ENCODE measurements around the gene PEDS1.

PEDS1 gene

DNA sequence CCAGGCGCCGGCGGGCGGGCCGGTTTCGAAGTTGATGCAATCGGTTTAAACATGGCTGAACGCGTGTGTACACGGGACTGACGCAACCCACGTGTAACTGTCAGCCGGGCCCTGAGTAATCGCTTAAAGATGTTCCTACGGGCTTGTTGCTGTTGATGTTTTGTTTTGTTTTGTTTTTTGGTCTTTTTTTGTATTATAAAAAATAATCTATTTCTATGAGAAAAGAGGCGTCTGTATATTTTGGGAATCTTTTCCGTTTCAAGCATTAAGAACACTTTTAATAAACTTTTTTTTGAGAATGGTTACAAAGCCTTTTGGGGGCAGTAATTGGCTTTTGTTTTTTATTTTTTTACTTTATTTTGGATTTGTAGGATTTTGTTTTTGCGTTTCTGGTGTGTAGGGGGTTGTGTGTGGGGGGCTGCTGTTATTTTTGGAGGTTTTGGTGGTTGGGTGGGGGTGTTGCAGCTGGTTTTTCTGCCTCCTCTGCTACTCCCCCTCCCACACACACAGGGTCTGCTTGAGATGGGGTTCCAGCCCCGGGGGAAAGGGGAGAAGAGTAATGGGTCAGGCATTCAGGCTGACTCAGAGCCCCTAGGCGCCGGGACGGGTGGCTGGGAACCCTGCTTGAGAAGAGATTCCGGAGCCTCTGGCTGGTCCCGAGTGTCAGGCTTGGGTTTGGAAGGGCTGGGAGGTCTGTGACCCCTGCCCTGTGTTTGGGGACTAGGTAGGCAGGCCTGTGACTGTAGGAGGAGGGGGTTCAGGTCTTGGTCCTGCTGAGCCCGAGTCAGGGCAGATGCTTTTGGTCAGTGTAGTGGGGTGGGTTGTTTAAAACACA is 39.1 kb upstream of the PEDS1 start (continued):
- TF ChIP-seq ZNF311 (tag by site-specific recombination; IDR thresholded peaks at IDR 0.05; ENCODE audit: borderline replicate concordance) = no peak
- TF ChIP-seq HOXC10 (CRISPR knock-in tag; IDR thresholded peaks at IDR 0.05) = no peak
- TF ChIP-seq ZNF266 (tag by site-specific recombination; IDR thresholded peaks at IDR 0.05; ENCODE audit: low read depth) = no peak
- TF ChIP-seq MZF1 (tag by site-specific recombination; IDR thresholded peaks at IDR 0.05; ENCODE audit: borderline replicate concordance) = no peak
- TF ChIP-seq GLI4 (tag by site-specific recombination; IDR thresholded peaks at IDR 0.05) = no peak
- TF ChIP-seq, protein P1, sequence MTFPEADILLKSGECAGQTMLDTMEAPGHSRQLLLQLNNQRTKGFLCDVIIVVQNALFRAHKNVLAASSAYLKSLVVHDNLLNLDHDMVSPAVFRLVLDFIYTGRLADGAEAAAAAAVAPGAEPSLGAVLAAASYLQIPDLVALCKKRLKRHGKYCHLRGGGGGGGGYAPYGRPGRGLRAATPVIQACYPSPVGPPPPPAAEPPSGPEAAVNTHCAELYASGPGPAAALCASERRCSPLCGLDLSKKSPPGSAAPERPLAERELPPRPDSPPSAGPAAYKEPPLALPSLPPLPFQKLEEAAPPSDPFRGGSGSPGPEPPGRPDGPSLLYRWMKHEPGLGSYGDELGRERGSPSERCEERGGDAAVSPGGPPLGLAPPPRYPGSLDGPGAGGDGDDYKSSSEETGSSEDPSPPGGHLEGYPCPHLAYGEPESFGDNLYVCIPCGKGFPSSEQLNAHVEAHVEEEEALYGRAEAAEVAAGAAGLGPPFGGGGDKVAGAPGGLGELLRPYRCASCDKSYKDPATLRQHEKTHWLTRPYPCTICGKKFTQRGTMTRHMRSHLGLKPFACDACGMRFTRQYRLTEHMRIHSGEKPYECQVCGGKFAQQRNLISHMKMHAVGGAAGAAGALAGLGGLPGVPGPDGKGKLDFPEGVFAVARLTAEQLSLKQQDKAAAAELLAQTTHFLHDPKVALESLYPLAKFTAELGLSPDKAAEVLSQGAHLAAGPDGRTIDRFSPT (tag by site-specific recombination; IDR thresholded peaks at IDR 0.05) = no peak
- no peak for TF ChIP-seq ZNF626 (tag by site-specific recombination; IDR thresholded peaks at IDR 0.05)
- TF ChIP-seq ZXDB (tag by site-specific recombination; IDR thresholded peaks at IDR 0.05) = peak; percentile 15
- no peak for TF ChIP-seq RBAK (tag by site-specific recombination; IDR thresholded peaks at IDR 0.05)
- peak; percentile 29 for TF ChIP-seq SP2 (tag by site-specific recombination; IDR thresholded peaks at IDR 0.05)
- TF ChIP-seq ZNF394 (tag by site-specific recombination; IDR thresholded peaks at IDR 0.05; ENCODE audit: borderline replicate concordance) = 0 out of 2 replicates have a peak, but pooled peaks have one; percentile 27
- TF ChIP-seq, protein P2, sequence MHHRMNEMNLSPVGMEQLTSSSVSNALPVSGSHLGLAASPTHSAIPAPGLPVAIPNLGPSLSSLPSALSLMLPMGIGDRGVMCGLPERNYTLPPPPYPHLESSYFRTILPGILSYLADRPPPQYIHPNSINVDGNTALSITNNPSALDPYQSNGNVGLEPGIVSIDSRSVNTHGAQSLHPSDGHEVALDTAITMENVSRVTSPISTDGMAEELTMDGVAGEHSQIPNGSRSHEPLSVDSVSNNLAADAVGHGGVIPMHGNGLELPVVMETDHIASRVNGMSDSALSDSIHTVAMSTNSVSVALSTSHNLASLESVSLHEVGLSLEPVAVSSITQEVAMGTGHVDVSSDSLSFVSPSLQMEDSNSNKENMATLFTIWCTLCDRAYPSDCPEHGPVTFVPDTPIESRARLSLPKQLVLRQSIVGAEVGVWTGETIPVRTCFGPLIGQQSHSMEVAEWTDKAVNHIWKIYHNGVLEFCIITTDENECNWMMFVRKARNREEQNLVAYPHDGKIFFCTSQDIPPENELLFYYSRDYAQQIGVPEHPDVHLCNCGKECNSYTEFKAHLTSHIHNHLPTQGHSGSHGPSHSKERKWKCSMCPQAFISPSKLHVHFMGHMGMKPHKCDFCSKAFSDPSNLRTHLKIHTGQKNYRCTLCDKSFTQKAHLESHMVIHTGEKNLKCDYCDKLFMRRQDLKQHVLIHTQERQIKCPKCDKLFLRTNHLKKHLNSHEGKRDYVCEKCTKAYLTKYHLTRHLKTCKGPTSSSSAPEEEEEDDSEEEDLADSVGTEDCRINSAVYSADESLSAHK (tag by site-specific recombination; IDR thresholded peaks at IDR 0.05) = peak; percentile 52
- TF ChIP-seq, protein P3, sequence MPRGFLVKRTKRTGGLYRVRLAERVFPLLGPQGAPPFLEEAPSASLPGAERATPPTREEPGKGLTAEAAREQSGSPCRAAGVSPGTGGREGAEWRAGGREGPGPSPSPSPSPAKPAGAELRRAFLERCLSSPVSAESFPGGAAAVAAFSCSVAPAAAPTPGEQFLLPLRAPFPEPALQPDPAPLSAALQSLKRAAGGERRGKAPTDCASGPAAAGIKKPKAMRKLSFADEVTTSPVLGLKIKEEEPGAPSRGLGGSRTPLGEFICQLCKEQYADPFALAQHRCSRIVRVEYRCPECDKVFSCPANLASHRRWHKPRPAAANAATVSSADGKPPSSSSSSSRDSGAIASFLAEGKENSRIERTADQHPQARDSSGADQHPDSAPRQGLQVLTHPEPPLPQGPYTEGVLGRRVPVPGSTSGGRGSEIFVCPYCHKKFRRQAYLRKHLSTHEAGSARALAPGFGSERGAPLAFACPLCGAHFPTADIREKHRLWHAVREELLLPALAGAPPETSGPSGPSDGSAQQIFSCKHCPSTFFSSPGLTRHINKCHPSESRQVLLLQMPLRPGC (tag by site-specific recombination; IDR thresholded peaks at IDR 0.05) = no peak
- TF ChIP-seq, protein P4, sequence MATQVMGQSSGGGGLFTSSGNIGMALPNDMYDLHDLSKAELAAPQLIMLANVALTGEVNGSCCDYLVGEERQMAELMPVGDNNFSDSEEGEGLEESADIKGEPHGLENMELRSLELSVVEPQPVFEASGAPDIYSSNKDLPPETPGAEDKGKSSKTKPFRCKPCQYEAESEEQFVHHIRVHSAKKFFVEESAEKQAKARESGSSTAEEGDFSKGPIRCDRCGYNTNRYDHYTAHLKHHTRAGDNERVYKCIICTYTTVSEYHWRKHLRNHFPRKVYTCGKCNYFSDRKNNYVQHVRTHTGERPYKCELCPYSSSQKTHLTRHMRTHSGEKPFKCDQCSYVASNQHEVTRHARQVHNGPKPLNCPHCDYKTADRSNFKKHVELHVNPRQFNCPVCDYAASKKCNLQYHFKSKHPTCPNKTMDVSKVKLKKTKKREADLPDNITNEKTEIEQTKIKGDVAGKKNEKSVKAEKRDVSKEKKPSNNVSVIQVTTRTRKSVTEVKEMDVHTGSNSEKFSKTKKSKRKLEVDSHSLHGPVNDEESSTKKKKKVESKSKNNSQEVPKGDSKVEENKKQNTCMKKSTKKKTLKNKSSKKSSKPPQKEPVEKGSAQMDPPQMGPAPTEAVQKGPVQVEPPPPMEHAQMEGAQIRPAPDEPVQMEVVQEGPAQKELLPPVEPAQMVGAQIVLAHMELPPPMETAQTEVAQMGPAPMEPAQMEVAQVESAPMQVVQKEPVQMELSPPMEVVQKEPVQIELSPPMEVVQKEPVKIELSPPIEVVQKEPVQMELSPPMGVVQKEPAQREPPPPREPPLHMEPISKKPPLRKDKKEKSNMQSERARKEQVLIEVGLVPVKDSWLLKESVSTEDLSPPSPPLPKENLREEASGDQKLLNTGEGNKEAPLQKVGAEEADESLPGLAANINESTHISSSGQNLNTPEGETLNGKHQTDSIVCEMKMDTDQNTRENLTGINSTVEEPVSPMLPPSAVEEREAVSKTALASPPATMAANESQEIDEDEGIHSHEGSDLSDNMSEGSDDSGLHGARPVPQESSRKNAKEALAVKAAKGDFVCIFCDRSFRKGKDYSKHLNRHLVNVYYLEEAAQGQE (tag by site-specific recombination; IDR thresholded peaks at IDR 0.05) = no peak
- TF ChIP-seq, protein P5, sequence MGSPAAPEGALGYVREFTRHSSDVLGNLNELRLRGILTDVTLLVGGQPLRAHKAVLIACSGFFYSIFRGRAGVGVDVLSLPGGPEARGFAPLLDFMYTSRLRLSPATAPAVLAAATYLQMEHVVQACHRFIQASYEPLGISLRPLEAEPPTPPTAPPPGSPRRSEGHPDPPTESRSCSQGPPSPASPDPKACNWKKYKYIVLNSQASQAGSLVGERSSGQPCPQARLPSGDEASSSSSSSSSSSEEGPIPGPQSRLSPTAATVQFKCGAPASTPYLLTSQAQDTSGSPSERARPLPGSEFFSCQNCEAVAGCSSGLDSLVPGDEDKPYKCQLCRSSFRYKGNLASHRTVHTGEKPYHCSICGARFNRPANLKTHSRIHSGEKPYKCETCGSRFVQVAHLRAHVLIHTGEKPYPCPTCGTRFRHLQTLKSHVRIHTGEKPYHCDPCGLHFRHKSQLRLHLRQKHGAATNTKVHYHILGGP (tag by site-specific recombination; IDR thresholded peaks at IDR 0.05) = no peak
- peak; percentile 77 for TF ChIP-seq ZBTB17 (tag by site-specific recombination; IDR thresholded peaks at IDR 0.05)
- peak; percentile 38 for TF ChIP-seq GLIS2 (tag by site-specific recombination; IDR thresholded peaks at IDR 0.05)
- TF ChIP-seq, protein P6, sequence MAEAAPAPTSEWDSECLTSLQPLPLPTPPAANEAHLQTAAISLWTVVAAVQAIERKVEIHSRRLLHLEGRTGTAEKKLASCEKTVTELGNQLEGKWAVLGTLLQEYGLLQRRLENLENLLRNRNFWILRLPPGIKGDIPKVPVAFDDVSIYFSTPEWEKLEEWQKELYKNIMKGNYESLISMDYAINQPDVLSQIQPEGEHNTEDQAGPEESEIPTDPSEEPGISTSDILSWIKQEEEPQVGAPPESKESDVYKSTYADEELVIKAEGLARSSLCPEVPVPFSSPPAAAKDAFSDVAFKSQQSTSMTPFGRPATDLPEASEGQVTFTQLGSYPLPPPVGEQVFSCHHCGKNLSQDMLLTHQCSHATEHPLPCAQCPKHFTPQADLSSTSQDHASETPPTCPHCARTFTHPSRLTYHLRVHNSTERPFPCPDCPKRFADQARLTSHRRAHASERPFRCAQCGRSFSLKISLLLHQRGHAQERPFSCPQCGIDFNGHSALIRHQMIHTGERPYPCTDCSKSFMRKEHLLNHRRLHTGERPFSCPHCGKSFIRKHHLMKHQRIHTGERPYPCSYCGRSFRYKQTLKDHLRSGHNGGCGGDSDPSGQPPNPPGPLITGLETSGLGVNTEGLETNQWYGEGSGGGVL (tag by site-specific recombination; IDR thresholded peaks at IDR 0.05) = peak; percentile 20
- TF ChIP-seq, protein P7, sequence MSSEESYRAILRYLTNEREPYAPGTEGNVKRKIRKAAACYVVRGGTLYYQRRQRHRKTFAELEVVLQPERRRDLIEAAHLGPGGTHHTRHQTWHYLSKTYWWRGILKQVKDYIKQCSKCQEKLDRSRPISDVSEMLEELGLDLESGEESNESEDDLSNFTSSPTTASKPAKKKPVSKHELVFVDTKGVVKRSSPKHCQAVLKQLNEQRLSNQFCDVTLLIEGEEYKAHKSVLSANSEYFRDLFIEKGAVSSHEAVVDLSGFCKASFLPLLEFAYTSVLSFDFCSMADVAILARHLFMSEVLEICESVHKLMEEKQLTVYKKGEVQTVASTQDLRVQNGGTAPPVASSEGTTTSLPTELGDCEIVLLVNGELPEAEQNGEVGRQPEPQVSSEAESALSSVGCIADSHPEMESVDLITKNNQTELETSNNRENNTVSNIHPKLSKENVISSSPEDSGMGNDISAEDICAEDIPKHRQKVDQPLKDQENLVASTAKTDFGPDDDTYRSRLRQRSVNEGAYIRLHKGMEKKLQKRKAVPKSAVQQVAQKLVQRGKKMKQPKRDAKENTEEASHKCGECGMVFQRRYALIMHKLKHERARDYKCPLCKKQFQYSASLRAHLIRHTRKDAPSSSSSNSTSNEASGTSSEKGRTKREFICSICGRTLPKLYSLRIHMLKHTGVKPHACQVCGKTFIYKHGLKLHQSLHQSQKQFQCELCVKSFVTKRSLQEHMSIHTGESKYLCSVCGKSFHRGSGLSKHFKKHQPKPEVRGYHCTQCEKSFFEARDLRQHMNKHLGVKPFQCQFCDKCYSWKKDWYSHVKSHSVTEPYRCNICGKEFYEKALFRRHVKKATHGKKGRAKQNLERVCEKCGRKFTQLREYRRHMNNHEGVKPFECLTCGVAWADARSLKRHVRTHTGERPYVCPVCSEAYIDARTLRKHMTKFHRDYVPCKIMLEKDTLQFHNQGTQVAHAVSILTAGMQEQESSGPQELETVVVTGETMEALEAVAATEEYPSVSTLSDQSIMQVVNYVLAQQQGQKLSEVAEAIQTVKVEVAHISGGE (tag by site-specific recombination; conservative IDR thresholded peaks at IDR 0.05; ENCODE audit: low read depth) = no peak
- no peak for TF ChIP-seq ZNF776 (tag by site-specific recombination; IDR thresholded peaks at IDR 0.05; ENCODE audit: borderline replicate concordance)
- TF ChIP-seq ZBTB21 (tag by site-specific recombination; IDR thresholded peaks at IDR 0.05) = peak; percentile 61
